Stimulated activated CD4-positive, alpha-beta T cell treated with anti-CD3 and anti-CD28 coated beads, Interleukin-1b, Interleukin-23, amount 100 ng/mL, for 48 hours (primary cell): ENCODE results near the gene SLC39A11.

Source experiments
- DNase-seq: peaks from one replicate; pipeline ENCODE4 v3.0.0-alpha.2; 2020

Gene SLC39A11

DNA sequence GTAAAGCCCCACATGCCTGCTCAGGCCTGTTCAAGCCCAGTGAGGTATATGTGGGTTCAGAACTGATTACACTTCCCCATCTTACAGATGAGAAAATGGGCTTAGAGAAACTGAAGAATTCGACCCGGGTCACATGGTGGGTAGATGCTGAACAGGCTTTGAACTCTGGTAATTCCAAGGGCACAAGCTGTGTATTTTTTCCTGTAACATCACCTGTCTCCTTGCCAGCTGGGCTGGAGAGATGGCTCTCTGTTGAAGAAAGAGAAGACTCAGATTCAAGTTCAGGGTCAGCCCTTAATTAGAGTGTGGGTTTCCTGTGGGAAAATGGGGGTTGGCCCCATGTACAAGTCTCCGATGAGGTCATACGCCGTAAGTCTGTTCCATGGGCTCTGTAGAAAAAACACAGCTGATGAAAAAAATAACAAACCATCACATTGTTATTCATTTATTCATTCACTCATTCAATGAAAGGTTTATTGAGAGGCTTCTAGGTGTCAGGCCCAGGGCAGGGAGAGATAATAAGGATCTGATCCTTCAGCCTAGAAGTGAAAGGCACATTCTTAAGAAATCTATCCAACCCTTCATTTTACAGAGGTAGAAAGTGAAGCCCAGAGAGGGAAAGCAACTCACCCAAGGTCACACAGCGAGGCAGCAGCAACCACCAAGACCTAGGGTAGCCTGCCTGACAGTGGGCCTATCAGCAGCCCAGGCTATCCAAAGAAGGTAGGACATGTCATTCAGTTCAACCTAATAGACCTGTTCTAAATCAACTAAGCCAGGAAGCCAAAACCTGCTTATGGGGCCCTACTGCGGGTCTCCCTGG lies 488.9 kb downstream of the SLC39A11 start:
- DNase-seq: no peak

DNA sequence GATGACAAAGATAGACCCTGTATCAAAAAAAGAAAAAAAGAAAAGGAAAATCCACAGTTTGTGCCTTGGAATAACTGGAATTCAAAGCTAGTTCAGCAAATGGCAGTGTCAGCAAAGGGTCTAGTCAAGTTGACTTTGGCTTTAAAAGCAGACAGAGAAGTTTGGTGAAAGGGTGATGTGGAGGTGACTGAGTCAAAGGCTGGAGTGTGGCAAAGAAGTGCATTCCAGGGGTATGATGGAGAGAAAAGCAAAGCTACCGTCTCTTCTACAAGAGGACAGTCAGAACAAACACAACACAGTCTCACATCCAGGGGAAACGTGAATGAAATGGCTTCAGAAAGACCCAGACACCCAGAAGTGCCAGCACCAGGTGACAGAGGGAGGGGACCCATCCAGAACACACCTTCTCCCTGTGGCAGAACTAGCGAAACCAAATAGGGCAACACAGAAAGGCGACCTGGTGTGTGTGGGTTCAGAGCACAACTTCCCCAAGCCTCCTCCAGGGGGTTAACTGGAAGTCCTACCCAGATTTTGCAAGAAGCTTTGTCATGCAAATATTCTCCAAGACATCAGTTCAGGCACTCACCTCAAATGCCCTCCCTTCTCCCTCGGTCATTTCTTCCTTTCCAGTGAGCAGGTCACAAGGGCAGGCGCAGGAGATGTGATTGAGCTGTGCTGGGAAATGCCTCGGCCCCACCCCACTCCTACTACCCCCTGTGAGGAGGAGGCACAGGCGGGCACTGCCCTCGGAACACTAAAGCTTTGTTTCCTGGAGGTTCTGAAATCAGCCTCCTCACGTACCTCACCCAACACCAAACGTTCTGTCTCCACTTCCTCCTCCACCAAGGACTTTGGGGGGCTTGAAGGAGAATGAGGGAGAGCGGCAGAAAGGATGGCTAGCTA lies 489.7 kb downstream of the SLC39A11 start:
- no peak for DNase-seq

DNA sequence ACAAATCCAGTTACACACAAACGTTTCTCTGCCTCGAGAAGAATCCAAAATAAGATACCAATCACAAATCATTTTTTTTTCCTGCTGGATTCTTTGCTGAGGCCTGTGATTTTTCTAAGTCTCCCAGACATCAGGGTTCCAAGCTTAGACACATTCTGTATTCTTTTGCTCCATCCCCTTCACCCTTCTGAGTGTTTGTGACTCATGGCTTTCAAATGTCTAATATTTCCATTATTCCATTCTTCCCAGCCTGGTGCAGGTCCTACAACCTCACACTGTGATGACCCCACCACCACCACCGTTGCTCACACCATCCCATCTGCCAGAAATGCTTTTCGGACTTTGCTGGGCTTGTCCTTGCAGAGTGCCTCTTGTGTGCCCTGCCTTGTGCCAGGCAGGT lies 491.6 kb downstream of the SLC39A11 start:
- no peak for DNase-seq

DNA sequence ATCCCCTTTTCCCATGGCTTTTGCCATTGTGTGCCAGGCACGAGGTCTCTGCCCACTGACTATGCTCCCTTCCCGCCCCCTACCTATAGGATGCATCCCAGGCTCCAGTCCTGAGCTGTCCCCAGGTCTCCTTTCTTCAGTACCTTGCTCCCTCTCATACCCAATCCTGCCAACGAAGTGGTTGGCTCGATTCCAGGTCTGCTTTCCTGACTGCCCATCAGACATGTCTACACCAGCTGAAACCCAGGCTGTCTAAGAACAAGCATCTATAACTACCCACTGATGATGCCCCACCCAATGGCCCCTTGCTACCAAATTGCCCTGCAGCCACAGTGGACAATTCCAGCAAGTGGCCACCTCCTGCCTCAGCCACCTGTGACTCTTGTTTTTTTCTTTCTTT lies 492.6 kb downstream of the SLC39A11 start:
- no peak for DNase-seq

DNA sequence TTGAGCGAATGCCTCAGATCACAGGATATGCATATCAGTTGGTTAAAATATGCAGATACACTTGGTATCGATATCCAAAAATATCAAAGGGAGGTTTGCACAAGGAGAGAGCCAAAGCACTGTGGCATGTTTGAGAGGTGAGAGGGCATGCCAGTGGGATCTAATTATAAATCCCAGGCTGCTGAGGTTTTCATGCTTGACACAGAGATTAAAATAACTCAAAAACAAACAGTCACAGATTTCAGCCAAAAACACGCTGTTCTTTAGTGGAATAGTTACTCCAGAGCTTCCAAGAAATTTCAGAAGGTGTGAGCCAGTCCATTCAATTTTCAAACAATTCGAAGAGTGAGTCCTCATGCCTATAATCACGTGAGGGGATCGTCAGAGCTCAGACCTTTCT lies 493.8 kb downstream of the SLC39A11 start:
- DNase-seq: no peak

DNA sequence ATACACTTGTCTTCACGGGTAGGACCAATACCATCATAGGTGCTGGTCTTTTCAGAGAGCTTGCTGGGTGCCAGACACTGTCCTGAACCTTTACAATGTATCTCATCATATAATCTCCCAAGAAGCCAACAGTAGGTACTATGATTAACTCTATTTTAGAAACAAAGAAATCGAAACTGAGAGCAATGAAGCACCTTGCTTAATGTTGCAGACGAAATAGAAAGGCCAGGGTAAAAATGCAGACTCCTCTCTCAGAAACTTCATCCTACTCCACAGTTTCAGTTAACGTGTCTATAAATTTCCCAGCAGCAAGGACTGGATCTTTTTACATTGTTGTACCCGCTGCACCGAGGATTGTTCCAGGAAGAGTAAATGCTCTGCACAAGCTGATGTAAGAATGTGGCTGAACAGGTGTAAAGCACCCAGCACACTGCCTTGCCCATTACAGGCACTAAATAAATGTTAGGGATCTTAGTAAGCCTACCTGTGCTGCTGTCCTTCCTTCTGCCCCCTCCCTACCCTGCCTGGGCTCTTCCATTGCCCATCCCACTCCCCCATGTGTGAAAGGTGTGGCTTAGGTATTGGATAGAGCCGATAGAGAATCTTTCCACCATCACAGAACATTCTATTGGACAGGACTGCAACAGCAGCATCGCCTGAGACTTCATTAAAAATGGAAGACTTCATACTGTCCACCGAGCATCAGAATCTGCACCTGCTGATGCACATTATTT lies 495.0 kb downstream of the SLC39A11 start:
- no peak for DNase-seq
